C4-2B (cell line): ENCODE results near the gene JOSD1.

ENCODE experiments used
- CTCF ChIP-seq: fragments of 450-650 bp; conservative IDR thresholded peaks from 2 replicates; pipeline ENCODE4 v1.5.1; 2017; ENCODE audit warnings: mild to moderate bottlenecking
- ZFX ChIP-seq: fragments of 450-650 bp; IDR thresholded peaks from 2 replicates; pipeline ENCODE4 v1.6.1; 2017

DNA sequence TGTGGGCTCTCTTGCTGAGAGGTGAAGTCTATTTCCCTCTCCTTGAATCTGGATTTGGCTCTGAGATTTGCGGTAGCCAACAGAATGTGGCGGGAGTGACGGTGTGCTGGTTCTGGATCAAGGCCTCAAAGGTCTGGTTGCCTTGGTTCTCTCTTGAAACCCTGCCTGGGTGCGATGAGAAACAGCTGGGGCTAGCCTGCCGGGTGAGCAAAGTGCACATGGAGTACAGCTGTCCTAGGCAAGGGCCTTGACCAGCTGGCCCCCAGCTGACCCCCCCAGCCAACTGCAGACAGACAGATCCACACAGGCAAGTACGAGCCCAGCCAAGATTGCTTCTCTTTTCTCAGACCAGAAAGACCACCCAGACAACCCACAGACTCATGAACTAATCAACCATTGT lies 44.2 kb upstream of the JOSD1 start:
- TF ChIP-seq CTCF, result no peak
- TF ChIP-seq ZFX, result no peak
